ENCODE results near the gene PHF20. TPM values are rescaled to one million over a fixed set of nuclear protein-coding genes. Genes with fewer than 3 reads are reported as not detected.

The PHF20 gene
- total RNA-seq, 1 donor from 2014 or later: 109 TPM

GRCh38 chr20:35738410-35739179 lies 33.2 kb upstream of the PHF20 start:
- peak overlapping the region in 1 of 2 donors; percentile 86 for H3K4me3 ChIP-seq
- no peak for DNase-seq (ENCODE audit: low spot score in 2 of 2)
- H3K9me3 ChIP-seq: no peaks in the 10 kb centered on the region
- intact Hi-C loops (cut with DNase I): no loop called here
- H3K27ac ChIP-seq: peak overlapping the region; percentile 35 to 100
- TF ChIP-seq, protein P1, sequence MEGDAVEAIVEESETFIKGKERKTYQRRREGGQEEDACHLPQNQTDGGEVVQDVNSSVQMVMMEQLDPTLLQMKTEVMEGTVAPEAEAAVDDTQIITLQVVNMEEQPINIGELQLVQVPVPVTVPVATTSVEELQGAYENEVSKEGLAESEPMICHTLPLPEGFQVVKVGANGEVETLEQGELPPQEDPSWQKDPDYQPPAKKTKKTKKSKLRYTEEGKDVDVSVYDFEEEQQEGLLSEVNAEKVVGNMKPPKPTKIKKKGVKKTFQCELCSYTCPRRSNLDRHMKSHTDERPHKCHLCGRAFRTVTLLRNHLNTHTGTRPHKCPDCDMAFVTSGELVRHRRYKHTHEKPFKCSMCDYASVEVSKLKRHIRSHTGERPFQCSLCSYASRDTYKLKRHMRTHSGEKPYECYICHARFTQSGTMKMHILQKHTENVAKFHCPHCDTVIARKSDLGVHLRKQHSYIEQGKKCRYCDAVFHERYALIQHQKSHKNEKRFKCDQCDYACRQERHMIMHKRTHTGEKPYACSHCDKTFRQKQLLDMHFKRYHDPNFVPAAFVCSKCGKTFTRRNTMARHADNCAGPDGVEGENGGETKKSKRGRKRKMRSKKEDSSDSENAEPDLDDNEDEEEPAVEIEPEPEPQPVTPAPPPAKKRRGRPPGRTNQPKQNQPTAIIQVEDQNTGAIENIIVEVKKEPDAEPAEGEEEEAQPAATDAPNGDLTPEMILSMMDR (IDR thresholded peaks at IDR 0.05): no peak
- peaks cover 51 to 71% of the 10 kb centered on the region in 2 donors for H3K36me3 ChIP-seq
- peaks cover 15 to 52% of the 10 kb centered on the region in 2 donors for H3K4me1 ChIP-seq
- no peaks in the 10 kb centered on the region for H3K27me3 ChIP-seq

- Histone ChIP-seq H3K36me3 (peaks cover 42 to 61% of the 10 kb centered on the region in 2 donors), H3K27ac (peak overlapping the region; percentile 99 to 100)
- intact Hi-C loops (cut with DNase I): loop anchor here (5.0 to 10.0 kb wide), 2 partner anchors 37 to 1035 kb away; partner anchors contain the start of gene TP53INP2
These were observed 32.3 kb upstream of the PHF20 start for GRCh38 chr20:35739294-35740163.

GRCh38 chr20:35741892-35742740 lies 29.7 kb upstream of the PHF20 start, which contains the start of gene RBM39:
TSS of gene RBM39 (minus strand) at chr20:35742260. CDS start at chr20:35740874, 1,386 bp downstream.
- intact Hi-C loops (cut with DNase I): loop anchor here (1.0 to 10.0 kb wide), 6 partner anchors 29 to 1037 kb away; partner anchors contain the start of genes CPNE1, RBM12 and TP53INP2

More at GRCh38 chr20:35739294-35740163, 32.3 kb upstream of the PHF20 start:
- Histone ChIP-seq H3K9me3 (no peaks in the 10 kb centered on the region), H3K27me3 (no peaks in the 10 kb centered on the region), H3K4me1 (peaks cover 13 to 47% of the 10 kb centered on the region in 2 donors), H3K4me3 (peak overlapping the region; percentile 84 to 86)
- no peak for DNase-seq (ENCODE audit: low spot score in 2 of 2)
- TF ChIP-seq, protein P1 (IDR thresholded peaks at IDR 0.05): no peak

GRCh38 chr20:35742741-35743523 lies 28.9 kb upstream of the PHF20 start:
- no peak for DNase-seq (ENCODE audit: low spot score in 2 of 2)
- peak overlapping the region; percentile 61 to 63 for H3K4me3 ChIP-seq
- TF ChIP-seq, protein P1 (IDR thresholded peaks at IDR 0.05): no peak
- peaks cover 16 to 27% of the 10 kb centered on the region in 2 donors for H3K36me3 ChIP-seq
- H3K27ac ChIP-seq: peak overlapping the region; percentile 90 to 97
- no peaks in the 10 kb centered on the region for H3K27me3 ChIP-seq
- no peaks in the 10 kb centered on the region for H3K9me3 ChIP-seq
- H3K4me1 ChIP-seq: peaks cover 10 to 28% of the 10 kb centered on the region in 2 donors
- intact Hi-C loops (cut with DNase I): loop anchor here (1.0 to 10.0 kb wide), 6 partner anchors 28 to 1038 kb away; partner anchors contain the start of genes CPNE1, RBM12 and TP53INP2

More at GRCh38 chr20:35741892-35742740, 29.7 kb upstream of the PHF20 start, which contains the start of gene RBM39:
- peaks cover 10 to 28% of the 10 kb centered on the region in 2 donors for H3K4me1 ChIP-seq
- H3K4me3 ChIP-seq: peak within 1 kb of the TSS; percentile 84 to 86
- no peaks in the 10 kb centered on the region for H3K9me3 ChIP-seq
- peak; percentile 98 to 100 for DNase-seq (ENCODE audit: low spot score in 2 of 2)
- peaks cover 24 to 35% of the 10 kb centered on the region in 2 donors for H3K36me3 ChIP-seq
- H3K27me3 ChIP-seq: no peaks in the 10 kb centered on the region
- peak within 1 kb of the TSS; percentile 99 to 100 for H3K27ac ChIP-seq
- TF ChIP-seq, protein P1 (IDR thresholded peaks at IDR 0.05): peak; percentile 22 to 50 (median 42)
